ENCODE measurements around the gene HBA1. TPM values are rescaled to one million over a fixed set of nuclear protein-coding genes. Genes with fewer than 3 reads are reported as not detected.
A peak's percentile ranks its signal among the peaks of the same experiment; 100 is the strongest.
"Not testable (repeated sequence)": the region's sequence is repeated elsewhere in the genome, so short reads cannot be mapped to it uniquely, and the experiment has no call there.

The HBA1 gene
- total RNA-seq, 2 donors from 2014 or later, result 4.6 TPM; not detected in 1

DNA sequence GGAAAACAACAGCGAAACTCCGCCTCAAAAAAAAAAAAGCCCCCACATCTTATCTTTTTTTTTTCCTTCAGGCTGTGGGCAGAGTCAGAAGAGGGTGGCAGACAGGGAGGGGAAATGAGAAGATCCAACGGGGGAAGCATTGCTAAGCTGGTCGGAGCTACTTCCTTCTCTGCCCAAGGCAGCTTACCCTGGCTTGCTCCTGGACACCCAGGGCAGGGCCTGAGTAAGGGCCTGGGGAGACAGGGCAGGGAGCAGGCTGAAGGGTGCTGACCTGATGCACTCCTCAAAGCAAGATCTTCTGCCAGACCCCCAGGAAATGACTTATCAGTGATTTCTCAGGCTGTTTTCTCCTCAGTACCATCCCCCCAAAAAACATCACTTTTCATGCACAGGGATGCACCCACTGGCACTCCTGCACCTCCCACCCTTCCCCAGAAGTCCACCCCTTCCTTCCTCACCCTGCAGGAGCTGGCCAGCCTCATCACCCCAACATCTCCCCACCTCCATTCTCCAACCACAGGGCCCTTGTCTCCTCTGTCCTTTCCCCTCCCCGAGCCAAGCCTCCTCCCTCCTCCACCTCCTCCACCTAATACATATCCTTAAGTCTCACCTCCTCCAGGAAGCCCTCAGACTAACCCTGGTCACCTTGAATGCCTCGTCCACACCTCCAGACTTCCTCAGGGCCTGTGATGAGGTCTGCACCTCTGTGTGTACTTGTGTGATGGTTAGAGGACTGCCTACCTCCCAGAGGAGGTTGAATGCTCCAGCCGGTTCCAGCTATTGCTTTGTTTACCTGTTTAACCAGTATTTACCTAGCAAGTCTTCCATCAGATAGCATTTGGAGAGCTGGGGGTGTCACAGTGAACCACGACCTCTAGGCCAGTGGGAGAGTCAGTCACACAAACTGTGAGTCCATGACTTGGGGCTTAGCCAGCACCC, 1.2 kb upstream of the HBA1 start:
- ATAC-seq, result no peak
- Mint-ChIP-seq H3K27me3 (peaks cover 32 to 34% of the 10 kb centered on the region in 2 donors), H3K36me3 (no peaks in the 10 kb centered on the region), H3K4me1 (ENCODE audit: low read depth in 2 of 2) (peaks cover 0 to 5% of the 10 kb centered on the region in 2 donors), H3K9me3 (no peaks in the 10 kb centered on the region), H3K27ac (no peak overlapping the region), H3K4me3 (peak overlapping the region; percentile 25)
- no peak for DNase-seq (ENCODE audit: low spot score)

- not testable (repeated sequence) for H3K9me3 Mint-ChIP-seq; DNase-seq (ENCODE audit: low spot score); ATAC-seq; H3K36me3 Mint-ChIP-seq; H3K4me1 Mint-ChIP-seq (ENCODE audit: low read depth in 2 of 2); H3K27ac Mint-ChIP-seq; H3K4me3 Mint-ChIP-seq
- H3K27me3 Mint-ChIP-seq, result peaks cover 25 to 29% of the 10 kb centered on the region in 2 donors
These were observed 474 bp upstream of the HBA1 start for GRCh38 chr16:176006-176405.

DNA sequence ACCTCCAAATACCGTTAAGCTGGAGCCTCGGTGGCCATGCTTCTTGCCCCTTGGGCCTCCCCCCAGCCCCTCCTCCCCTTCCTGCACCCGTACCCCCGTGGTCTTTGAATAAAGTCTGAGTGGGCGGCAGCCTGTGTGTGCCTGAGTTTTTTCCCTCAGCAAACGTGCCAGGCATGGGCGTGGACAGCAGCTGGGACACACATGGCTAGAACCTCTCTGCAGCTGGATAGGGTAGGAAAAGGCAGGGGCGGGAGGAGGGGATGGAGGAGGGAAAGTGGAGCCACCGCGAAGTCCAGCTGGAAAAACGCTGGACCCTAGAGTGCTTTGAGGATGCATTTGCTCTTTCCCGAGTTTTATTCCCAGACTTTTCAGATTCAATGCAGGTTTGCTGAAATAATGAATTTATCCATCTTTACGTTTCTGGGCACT, 928 bp downstream of the HBA1 start:
- Mint-ChIP-seq H3K27ac (no peak overlapping the region), H3K4me3 (no peak overlapping the region), H3K27me3 (peaks cover 24 to 25% of the 10 kb centered on the region in 2 donors), H3K4me1 (ENCODE audit: low read depth in 2 of 2) (peaks cover 0 to 9% of the 10 kb centered on the region in 2 donors), H3K9me3 (no peaks in the 10 kb centered on the region), H3K36me3 (no peaks in the 10 kb centered on the region)
- no peak for ATAC-seq
- no peak for DNase-seq (ENCODE audit: low spot score)

DNA sequence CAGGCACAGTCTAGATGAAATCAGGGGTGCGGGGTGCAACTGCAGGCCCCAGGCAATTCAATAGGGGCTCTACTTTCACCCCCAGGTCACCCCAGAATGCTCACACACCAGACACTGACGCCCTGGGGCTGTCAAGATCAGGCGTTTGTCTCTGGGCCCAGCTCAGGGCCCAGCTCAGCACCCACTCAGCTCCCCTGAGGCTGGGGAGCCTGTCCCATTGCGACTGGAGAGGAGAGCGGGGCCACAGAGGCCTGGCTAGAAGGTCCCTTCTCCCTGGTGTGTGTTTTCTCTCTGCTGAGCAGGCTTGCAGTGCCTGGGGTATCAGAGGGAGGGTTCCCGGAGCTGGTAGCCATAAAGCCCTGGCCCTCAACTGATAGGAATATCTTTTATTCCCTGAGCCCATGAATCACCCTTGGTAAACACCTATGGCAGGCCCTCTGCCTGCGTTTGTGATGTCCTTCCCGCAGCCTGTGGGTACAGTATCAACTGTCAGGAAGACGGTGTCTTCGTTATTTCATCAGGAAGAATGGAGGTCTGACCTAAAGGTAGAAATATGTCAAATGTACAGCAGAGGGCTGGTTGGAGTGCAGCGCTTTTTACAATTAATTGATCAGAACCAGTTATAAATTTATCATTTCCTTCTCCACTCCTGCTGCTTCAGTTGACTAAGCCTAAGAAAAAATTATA, 1.6 kb downstream of the HBA1 start:
- peaks cover 24 to 25% of the 10 kb centered on the region in 2 donors for H3K27me3 Mint-ChIP-seq
- ATAC-seq (no peak), DNase-seq (ENCODE audit: low spot score) (peak; percentile 32)
- no peaks in the 10 kb centered on the region for H3K9me3 Mint-ChIP-seq
- no peak overlapping the region for H3K27ac Mint-ChIP-seq
- H3K4me1 Mint-ChIP-seq (ENCODE audit: low read depth in 2 of 2), result peaks cover 0 to 9% of the 10 kb centered on the region in 2 donors
- no peak overlapping the region for H3K4me3 Mint-ChIP-seq
- no peaks in the 10 kb centered on the region for H3K36me3 Mint-ChIP-seq

DNA sequence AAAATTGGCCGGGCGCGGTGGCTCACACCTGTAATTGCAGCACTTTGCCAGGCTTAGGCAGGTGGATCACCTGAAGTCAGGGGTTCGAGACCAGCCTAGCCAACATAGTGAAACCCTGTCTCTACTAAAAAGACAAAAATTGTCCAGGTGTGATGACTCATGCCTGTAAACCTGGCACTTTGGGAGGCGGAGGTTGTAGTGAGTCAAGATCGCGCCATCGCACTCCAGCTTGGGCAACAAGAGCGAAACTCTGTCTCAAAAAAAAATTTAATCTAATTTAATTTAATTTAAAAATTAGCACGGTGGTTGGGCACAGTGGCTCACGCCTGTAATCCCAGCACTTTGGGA, 2.2 kb downstream of the HBA1 start:
- Mint-ChIP-seq H3K9me3 (no peaks in the 10 kb centered on the region), H3K4me3 (no peak overlapping the region), H3K36me3 (no peaks in the 10 kb centered on the region), H3K4me1 (ENCODE audit: low read depth in 2 of 2) (peaks cover 0 to 6% of the 10 kb centered on the region in 2 donors), H3K27ac (no peak overlapping the region), H3K27me3 (peaks cover 23 to 24% of the 10 kb centered on the region in 2 donors)
- no peak for DNase-seq (ENCODE audit: low spot score)
- ATAC-seq, result no peak

DNA sequence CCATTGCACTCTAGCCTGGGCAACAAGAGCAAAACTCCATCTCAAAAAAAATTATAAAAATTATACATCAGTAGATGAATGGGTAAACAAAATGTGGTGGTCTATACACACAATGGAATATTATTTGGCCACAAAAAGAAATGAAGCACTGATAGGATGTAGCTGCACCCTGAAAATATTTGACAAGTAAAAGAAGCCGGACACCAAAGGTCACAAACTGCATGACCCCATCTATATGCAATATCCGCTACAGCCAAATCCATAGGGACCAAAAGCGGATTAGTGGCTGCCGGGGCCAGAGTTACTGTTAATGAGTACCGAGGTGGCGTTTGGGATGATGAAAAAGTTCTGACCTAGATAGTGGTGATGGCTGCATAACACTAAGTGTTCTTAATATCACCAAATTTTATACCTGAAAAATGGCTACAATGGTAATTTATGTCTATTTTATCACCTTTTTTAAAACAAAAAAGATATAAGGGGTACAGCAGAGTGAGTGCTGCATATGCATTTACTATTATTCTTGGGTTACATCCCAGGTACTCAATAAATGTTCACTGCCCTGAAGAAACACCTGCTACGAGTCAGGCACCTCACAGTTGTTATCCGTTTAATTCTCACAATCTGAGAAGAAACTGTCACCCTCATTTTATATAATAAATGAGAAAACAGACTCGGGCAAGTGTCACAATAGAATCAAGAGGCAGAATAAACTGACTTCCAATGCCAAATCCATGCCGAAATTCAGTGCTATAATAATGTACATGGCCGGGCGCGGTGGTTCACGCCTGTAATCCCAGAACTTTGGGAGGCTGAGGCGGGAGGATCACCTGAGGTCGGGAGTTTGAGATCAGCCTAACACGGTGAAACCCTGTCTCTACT, 3.0 kb downstream of the HBA1 start:
- H3K36me3 Mint-ChIP-seq, result no peaks in the 10 kb centered on the region
- no peak for DNase-seq (ENCODE audit: low spot score)
- peaks cover 0 to 6% of the 10 kb centered on the region in 2 donors for H3K4me1 Mint-ChIP-seq (ENCODE audit: low read depth in 2 of 2)
- no peak overlapping the region for H3K4me3 Mint-ChIP-seq
- no peak for ATAC-seq
- no peak overlapping the region for H3K27ac Mint-ChIP-seq
- H3K27me3 Mint-ChIP-seq, result peaks cover 22 to 23% of the 10 kb centered on the region in 2 donors
- H3K9me3 Mint-ChIP-seq, result no peaks in the 10 kb centered on the region

DNA sequence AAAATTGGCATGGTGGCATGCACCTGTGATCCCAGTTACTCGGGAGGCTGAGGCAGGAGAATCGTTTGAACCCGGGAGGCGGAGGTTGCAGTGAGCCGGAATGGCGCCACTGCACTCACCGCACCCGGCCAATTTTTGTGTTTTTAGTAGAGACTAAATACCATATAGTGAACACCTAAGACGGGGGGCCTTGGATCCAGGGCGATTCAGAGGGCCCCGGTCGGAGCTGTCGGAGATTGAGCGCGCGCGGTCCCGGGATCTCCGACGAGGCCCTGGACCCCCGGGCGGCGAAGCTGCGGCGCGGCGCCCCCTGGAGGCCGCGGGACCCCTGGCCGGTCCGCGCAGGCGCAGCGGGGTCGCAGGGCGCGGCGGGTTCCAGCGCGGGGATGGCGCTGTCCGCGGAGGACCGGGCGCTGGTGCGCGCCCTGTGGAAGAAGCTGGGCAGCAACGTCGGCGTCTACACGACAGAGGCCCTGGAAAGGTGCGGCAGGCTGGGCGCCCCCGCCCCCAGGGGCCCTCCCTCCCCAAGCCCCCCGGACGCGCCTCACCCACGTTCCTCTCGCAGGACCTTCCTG, 3.7 kb downstream of the HBA1 start, which contains the start of gene HBQ1:
TSS of gene HBQ1 (plus strand) at position 359 of the 575 bp plus-strand sequence. CDS start at position 387, 28 bp downstream.
- DNase-seq (ENCODE audit: low spot score), result no peak
- ATAC-seq, result peak; percentile 15 to 32
- Mint-ChIP-seq H3K27ac (no peak within 1 kb of the TSS), H3K9me3 (no peaks in the 10 kb centered on the region), H3K4me1 (ENCODE audit: low read depth in 2 of 2) (peaks cover 0 to 3% of the 10 kb centered on the region in 2 donors), H3K36me3 (no peaks in the 10 kb centered on the region), H3K27me3 (peaks cover 15 to 16% of the 10 kb centered on the region in 2 donors), H3K4me3 (no peak within 1 kb of the TSS)

DNA sequence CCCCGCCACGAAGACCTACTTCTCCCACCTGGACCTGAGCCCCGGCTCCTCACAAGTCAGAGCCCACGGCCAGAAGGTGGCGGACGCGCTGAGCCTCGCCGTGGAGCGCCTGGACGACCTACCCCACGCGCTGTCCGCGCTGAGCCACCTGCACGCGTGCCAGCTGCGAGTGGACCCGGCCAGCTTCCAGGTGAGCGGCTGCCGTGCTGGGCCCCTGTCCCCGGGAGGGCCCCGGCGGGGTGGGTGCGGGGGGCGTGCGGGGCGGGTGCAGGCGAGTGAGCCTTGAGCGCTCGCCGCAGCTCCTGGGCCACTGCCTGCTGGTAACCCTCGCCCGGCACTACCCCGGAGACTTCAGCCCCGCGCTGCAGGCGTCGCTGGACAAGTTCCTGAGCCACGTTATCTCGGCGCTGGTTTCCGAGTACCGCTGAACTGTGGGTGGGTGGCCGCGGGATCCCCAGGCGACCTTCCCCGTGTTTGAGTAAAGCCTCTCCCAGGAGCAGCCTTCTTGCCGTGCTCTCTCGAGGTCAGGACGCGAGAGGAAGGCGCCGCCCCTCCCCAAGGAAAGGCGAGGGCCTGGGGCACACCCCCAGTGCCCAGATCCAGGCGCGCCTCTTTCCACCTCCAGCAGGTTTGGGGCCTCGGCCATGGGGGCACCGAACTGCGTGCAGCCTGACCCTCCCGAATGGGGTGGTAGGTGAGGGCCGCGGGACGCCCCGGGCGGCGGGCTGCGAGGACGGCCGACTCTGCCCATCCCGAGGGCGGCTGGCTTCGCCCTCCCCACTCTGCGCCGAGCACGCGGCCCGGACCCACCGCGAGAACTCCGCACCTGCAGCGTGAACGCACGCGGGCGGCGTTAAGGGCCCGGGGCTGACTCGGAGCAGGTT, 4.4 kb downstream of the HBA1 start:
- no peaks in the 10 kb centered on the region for H3K9me3 Mint-ChIP-seq
- H3K27ac Mint-ChIP-seq, result no peak overlapping the region
- ATAC-seq (peak; percentile 82 to 86), DNase-seq (ENCODE audit: low spot score) (peak; percentile 77)
- H3K4me3 Mint-ChIP-seq, result no peak overlapping the region
- no peaks in the 10 kb centered on the region for H3K36me3 Mint-ChIP-seq
- peaks cover 0 to 3% of the 10 kb centered on the region in 2 donors for H3K4me1 Mint-ChIP-seq (ENCODE audit: low read depth in 2 of 2)
- H3K27me3 Mint-ChIP-seq, result peaks cover 10 to 11% of the 10 kb centered on the region in 2 donors

GRCh38 chr16:181565-182021, 5.1 kb downstream of the HBA1 start:
- no peak overlapping the region for H3K27ac Mint-ChIP-seq
- peaks cover 0 to 3% of the 10 kb centered on the region in 2 donors for H3K4me1 Mint-ChIP-seq (ENCODE audit: low read depth in 2 of 2)
- peaks cover 10 to 11% of the 10 kb centered on the region in 2 donors for H3K27me3 Mint-ChIP-seq
- DNase-seq (ENCODE audit: low spot score) (no peak), ATAC-seq (no peak)
- H3K4me3 Mint-ChIP-seq, result no peak overlapping the region
- H3K36me3 Mint-ChIP-seq, result no peaks in the 10 kb centered on the region
- H3K9me3 Mint-ChIP-seq, result no peaks in the 10 kb centered on the region

DNA sequence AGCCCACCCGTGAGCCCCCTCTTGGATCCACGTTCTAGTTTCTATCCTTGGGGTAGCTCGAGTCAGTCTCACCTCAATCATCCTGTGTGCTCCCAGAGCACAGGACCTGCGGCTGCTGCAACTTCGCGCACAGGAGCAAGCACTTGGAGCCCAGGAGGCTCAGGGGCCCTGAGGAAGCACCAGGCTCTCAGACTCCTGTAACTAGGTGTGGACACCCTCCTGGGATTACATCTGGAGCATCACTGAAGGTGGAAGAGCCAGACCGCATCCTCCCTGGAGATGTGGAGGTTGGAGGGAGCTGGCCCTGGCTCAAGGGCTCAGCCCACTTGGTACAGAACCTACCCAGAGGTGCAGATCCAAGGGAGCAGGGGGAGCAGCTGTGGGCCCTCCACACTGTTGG, 6.5 kb downstream of the HBA1 start:
- ATAC-seq, result no peak
- Mint-ChIP-seq H3K9me3 (no peaks in the 10 kb centered on the region), H3K36me3 (no peaks in the 10 kb centered on the region), H3K4me3 (no peak overlapping the region), H3K4me1 (ENCODE audit: low read depth in 2 of 2) (peaks cover 0 to 3% of the 10 kb centered on the region in 2 donors), H3K27ac (no peak overlapping the region), H3K27me3 (peaks cover 6 to 7% of the 10 kb centered on the region in 2 donors)
- DNase-seq (ENCODE audit: low spot score), result no peak

- Mint-ChIP-seq H3K9me3 (no peaks in the 10 kb centered on the region), H3K36me3 (peaks cover 3% of the 10 kb centered on the region), H3K27me3 (no peaks in the 10 kb centered on the region), H3K4me3 (no peak overlapping the region), H3K4me1 (ENCODE audit: low read depth in 2 of 2) (peaks cover 0 to 3% of the 10 kb centered on the region in 2 donors), H3K27ac (no peak overlapping the region)
- ATAC-seq (no peak), DNase-seq (ENCODE audit: low spot score) (no peak)
These were observed 8.7 kb downstream of the HBA1 start for GRCh38 chr16:185213-185612.

- Mint-ChIP-seq H3K27ac (no peak overlapping the region), H3K4me3 (no peak overlapping the region), H3K27me3 (no peaks in the 10 kb centered on the region), H3K9me3 (no peaks in the 10 kb centered on the region), H3K4me1 (ENCODE audit: low read depth in 2 of 2) (peaks cover 0 to 3% of the 10 kb centered on the region in 2 donors), H3K36me3 (peaks cover 5% of the 10 kb centered on the region)
- DNase-seq (ENCODE audit: low spot score), result no peak
- no peak for ATAC-seq
These were observed 9.2 kb downstream of the HBA1 start for GRCh38 chr16:185691-186090.

Measured in natural killer cell treated with Interleukin-12 subunit alpha and Interleukin-12 subunit beta and Interleukin-15 and Interleukin-18, amount 100 ng/mL, for 72 hours (primary cell).